ENCODE data around the gene UIMC1. TPM values are rescaled to one million over a fixed set of nuclear protein-coding genes. Genes with fewer than 3 reads are reported as not detected.
A peak's percentile ranks its signal among the peaks of the same experiment; 100 is the strongest.

The UIMC1 gene
- total RNA-seq, 1 experiment from 2014 or later, result 53.0 TPM

GRCh38 chr5:176881021-176881749 lies 125.4 kb downstream of the UIMC1 start:
- no peak overlapping the region for H3K9ac ChIP-seq (ENCODE audit: extremely low read depth, insufficient read length, low read length)

More at GRCh38 chr5:176881021-176881749, 125.4 kb downstream of the UIMC1 start:
- H3K79me2 ChIP-seq (ENCODE audit: insufficient read depth, low read length), result no peaks in the 10 kb centered on the region
- H3K4me3 Mint-ChIP-seq, result no peak overlapping the region
- no peak overlapping the region for H4K5ac ChIP-seq (ENCODE audit: insufficient read length, low read depth, low read length)
- no peaks in the 10 kb centered on the region for H3K4me1 ChIP-seq (ENCODE audit: insufficient read depth, low read length)
- H2BK12ac ChIP-seq (ENCODE audit: insufficient read length, low read depth, low read length), result no peak overlapping the region
- no peak overlapping the region; the same call in 1 of the 2 replicates for H3K14ac ChIP-seq (ENCODE audit: insufficient read depth, low read length)
- H3K23me2 ChIP-seq (ENCODE audit: insufficient read length, low read depth, low read length, poor library complexity, severe bottlenecking), result no peaks in the 10 kb centered on the region
- no peak overlapping the region for H3K23ac ChIP-seq (ENCODE audit: insufficient read length, low read depth, low read length)
- H3K27ac ChIP-seq (ENCODE audit: insufficient read length, low read depth, low read length), result no peak overlapping the region
- H2BK5ac ChIP-seq (ENCODE audit: insufficient read length, low read length), result no peak overlapping the region
- no peak overlapping the region for H2BK120ac ChIP-seq (ENCODE audit: low read depth, low read length, poor library complexity, severe bottlenecking)
- no peak for DNase-seq
- H3K18ac ChIP-seq (ENCODE audit: insufficient read length, low read depth, low read length), result no peak overlapping the region
- no peak overlapping the region for H2BK20ac ChIP-seq (ENCODE audit: low read depth, low read length, poor library complexity, severe bottlenecking)
- no peak overlapping the region for H4K91ac ChIP-seq (ENCODE audit: insufficient read length, low read depth, low read length)
- no peak overlapping the region for H2AK5ac ChIP-seq (ENCODE audit: insufficient read length, low read length)
- peaks cover 3% of the 10 kb centered on the region for H3K27me3 Mint-ChIP-seq (ENCODE audit: low read depth)
- WGBS (ENCODE audit: extremely low coverage, insufficient read length, low lambda C conversion rate), result no CpG with 5 or more reads among the region's 28 CpGs
- no peaks in the 10 kb centered on the region for H3K9me3 Mint-ChIP-seq
- no peak overlapping the region for H3T11ph ChIP-seq (ENCODE audit: low read length)
- no peaks in the 10 kb centered on the region for H3K27me3 ChIP-seq (ENCODE audit: insufficient read depth, low read length)
- no peaks in the 10 kb centered on the region for H4K20me1 ChIP-seq (ENCODE audit: control insufficient read depth, insufficient read depth, insufficient read length)
- H3K36me3 Mint-ChIP-seq (ENCODE audit: insufficient read depth in 1 of 3, low read depth in 3 of 3), result no peaks in the 10 kb centered on the region; a peak in 1 of 7 replicates
- no peak for TF ChIP-seq CTCF (conservative IDR thresholded peaks at IDR 0.05)
- H2BK15ac ChIP-seq (ENCODE audit: low read depth, low read length), result no peak overlapping the region
- H2AFZ ChIP-seq (ENCODE audit: low read length), result no peak overlapping the region
- peak overlapping the region in 1 of 3 experiments; percentile 87; a peak in 2 of 7 replicates for H3K27ac Mint-ChIP-seq
- no peak overlapping the region for H4K8ac ChIP-seq (replicated peaks; ENCODE audit: insufficient read length, low read depth, low read length)
- H3K56ac ChIP-seq (ENCODE audit: insufficient read length, low read depth, low read length), result no peak overlapping the region
- H3K9me3 ChIP-seq (ENCODE audit: control insufficient read depth, low read depth, low read length), result no peaks in the 10 kb centered on the region
- H3K4ac ChIP-seq (ENCODE audit: low read depth, low read length), result no peak overlapping the region
- H3K79me1 ChIP-seq (ENCODE audit: insufficient read depth, low read depth, low read length, poor library complexity, severe bottlenecking), result no peaks in the 10 kb centered on the region
- H3K4me2 ChIP-seq (ENCODE audit: insufficient read depth, insufficient read length, low read length), result no peak overlapping the region
- H3K4me1 Mint-ChIP-seq, result peaks cover 10 to 23% of the 10 kb centered on the region in 2 experiments

Data from H9 (cell line).